ENCODE measurements around the gene TEAD2. TPM values are rescaled to one million over a fixed set of nuclear protein-coding genes. Genes with fewer than 3 reads are reported as not detected.

Gene TEAD2
- total RNA-seq = not detected

DNA sequence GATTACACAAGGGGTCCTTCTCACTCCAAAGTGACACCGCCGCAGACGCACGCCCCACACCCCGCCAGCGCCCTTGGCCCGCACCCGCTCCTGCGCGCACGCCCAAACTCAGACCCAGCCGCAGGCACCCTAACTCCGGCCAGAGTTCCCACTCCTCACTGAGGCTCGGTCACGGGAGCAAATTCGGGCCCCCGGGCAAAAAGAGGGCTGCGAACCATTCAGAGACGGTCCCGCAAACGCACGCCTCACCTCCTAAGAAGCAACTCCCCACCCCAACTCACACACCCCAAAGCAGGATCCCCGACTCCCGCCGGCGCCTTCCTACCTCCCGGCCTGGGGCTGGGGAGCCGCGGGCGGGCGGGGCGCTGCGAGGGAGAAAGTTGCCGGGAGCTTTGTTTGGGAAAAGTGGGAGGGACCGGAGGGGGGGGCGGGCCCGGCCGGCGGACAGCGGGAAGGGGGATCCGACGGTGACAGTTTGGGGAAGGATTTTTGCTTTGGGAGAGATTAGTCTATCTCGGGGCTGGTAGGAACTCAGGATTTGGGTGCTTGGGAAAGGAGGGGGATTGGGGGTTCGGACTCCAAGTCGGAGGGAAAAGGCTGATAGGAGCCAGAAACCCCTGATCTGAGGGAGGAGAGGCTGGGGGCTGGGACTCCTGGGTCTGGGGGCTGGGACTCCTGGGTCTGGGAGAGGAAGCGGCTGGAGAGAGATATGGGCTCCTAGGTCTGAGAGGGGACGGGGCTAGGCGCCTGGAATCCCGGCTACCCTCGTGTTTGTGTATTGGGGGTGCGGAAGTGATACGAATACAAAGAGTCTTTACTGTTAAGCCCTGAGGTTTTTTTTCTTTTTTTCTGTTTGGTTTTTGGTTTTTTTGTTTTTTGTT is at the start of gene TEAD2:
TEAD2 (minus strand) TSS at position 369 of the 881 bp plus-strand sequence. CDS start 2,341 bp downstream, outside the sequence.
- no peak for DNase-seq

GRCh38 chr19:49411681-49412326 is 49.6 kb upstream of the TEAD2 start:
- no peak for DNase-seq
- Mint-ChIP-seq H3K27me3 (no peaks in the 10 kb centered on the region), H3K9me3 (no peaks in the 10 kb centered on the region), H3K4me1 (ENCODE audit: low read depth) (peaks cover 50% of the 10 kb centered on the region), H3K36me3 (no peaks in the 10 kb centered on the region), H3K27ac (no peak overlapping the region), H3K4me3 (no peak overlapping the region)
- POLR2A ChIA-PET = no interaction called here
- intact Hi-C loops (cut with micrococcal nuclease) = no loop called here
- CTCF ChIA-PET = interaction anchor here (0.9 to 1.4 kb wide), 2 partner anchors 10 to 110 kb away, joined by 3 to 4 read pairs; no protein-coding TSS in a partner anchor

More for the DNA sequence above, at the start of gene TEAD2:
- Mint-ChIP-seq H3K4me1 (ENCODE audit: low read depth) (peaks cover 4% of the 10 kb centered on the region), H3K27me3 (peaks cover 14% of the 10 kb centered on the region), H3K4me3 (peak within 1 kb of the TSS; percentile 27), H3K36me3 (no peaks in the 10 kb centered on the region), H3K27ac (no peak within 1 kb of the TSS), H3K9me3 (no peaks in the 10 kb centered on the region)
- intact Hi-C loops (cut with micrococcal nuclease) = loop anchor here (2.0 kb wide), 1 partner anchor 27 kb away; the partner anchor contains the start of gene CD37
- CTCF ChIA-PET = no interaction called here
- POLR2A ChIA-PET = interaction anchor here (1.1 kb wide), 1 partner anchor 29 kb away, joined by 3 read pairs; no protein-coding TSS in a partner anchor

DNA sequence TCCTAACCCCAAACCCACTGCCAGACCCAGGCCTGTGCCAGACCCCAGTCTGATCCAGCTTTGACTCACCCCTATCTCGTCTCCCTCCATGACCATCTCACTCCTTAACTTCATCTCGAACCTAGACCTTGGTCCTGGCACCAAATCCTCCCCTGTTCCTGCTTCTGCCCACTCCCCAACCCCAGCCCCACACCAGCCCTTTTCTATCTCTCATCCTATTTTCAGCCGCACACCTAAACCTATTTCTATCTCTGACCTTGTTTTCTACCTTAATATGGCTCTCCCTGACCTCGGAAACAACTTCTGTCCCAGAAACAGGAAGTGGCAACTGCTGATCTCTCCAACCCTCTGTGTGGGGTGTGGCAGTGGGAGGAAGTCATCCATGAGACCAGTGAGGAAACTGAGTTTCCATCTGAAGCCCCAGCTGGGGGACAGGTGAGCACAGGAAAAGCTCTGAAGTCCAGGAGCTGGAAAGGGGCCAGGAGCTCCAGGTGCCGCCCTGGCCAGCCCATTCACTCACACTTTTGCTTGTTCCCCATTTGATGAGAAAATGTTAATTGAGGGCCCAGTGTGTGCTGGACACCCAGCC is 47.3 kb upstream of the TEAD2 start:
- ChIA-PET POLR2A (interaction anchor here (0.5 to 0.8 kb wide), 2 partner anchors 13 to 45 kb away, joined by 3 read pairs; no protein-coding TSS in a partner anchor), CTCF (interaction anchor here (1.1 to 1.5 kb wide), 4 partner anchors 14 to 66 kb away, joined by 3 to 8 read pairs (median 4); no protein-coding TSS in a partner anchor)
- no peaks in the 10 kb centered on the region for H3K36me3 Mint-ChIP-seq
- H3K27ac Mint-ChIP-seq = peak overlapping the region; percentile 57
- intact Hi-C loops (cut with micrococcal nuclease) = no loop called here
- H3K4me3 Mint-ChIP-seq = peak overlapping the region; percentile 44
- no peaks in the 10 kb centered on the region for H3K27me3 Mint-ChIP-seq
- peaks cover 47% of the 10 kb centered on the region for H3K4me1 Mint-ChIP-seq (ENCODE audit: low read depth)
- DNase-seq = peak; percentile 43
- no peaks in the 10 kb centered on the region for H3K9me3 Mint-ChIP-seq

DNA sequence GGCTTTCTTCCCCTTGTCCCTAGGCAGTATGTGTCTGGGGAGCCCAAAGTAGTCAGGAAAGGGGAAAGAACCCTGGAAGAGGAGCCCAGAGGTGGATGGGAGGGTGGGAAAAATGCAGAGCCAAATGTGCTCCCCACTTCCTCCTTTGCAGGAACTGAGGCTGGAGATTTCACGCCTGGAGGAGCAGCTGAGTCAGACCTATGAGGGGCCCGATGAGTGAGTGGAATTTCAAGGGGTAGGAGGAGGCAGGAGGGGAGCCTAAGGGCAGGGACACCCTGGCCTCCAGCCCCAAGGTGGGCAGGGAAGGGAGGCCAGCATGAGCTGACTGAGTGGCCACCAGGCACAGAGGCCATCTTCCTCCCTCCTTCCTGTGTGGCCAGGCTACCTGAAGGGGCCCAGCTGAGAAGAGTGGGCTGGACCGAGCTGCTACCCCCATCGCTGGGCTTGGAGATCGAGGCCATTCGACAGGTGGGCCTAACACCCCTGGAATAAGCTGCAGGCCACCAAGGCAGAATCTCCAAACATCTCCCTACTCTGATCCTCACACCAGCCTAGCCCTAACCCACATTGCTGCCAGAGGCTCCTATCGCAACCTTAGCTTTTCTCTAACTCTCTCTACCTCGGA is 46.7 kb upstream of the TEAD2 start:
- H3K9me3 Mint-ChIP-seq = no peaks in the 10 kb centered on the region
- no peaks in the 10 kb centered on the region for H3K27me3 Mint-ChIP-seq
- peak overlapping the region; percentile 44 for H3K4me3 Mint-ChIP-seq
- DNase-seq = no peak
- H3K4me1 Mint-ChIP-seq (ENCODE audit: low read depth) = peaks cover 47% of the 10 kb centered on the region
- CTCF ChIA-PET = interaction anchor here (1.1 to 1.5 kb wide), 3 partner anchors 15 to 18 kb away, joined by 3 to 8 read pairs (median 5); no protein-coding TSS in a partner anchor
- H3K27ac Mint-ChIP-seq = peak overlapping the region; percentile 57
- POLR2A ChIA-PET = interaction anchor here (0.8 kb wide), 1 partner anchor 13 kb away, joined by 3 read pairs; no protein-coding TSS in a partner anchor
- intact Hi-C loops (cut with micrococcal nuclease) = no loop called here
- H3K36me3 Mint-ChIP-seq = no peaks in the 10 kb centered on the region

- H3K9me3 Mint-ChIP-seq = no peaks in the 10 kb centered on the region
- no peaks in the 10 kb centered on the region for H3K36me3 Mint-ChIP-seq
- POLR2A ChIA-PET = no interaction called here
- no peak overlapping the region for H3K4me3 Mint-ChIP-seq
- CTCF ChIA-PET = interaction anchor here (1.4 to 2.0 kb wide), 2 partner anchors 16 to 66 kb away, joined by 3 to 17 read pairs; no protein-coding TSS in a partner anchor
- no peak for DNase-seq
- H3K27ac Mint-ChIP-seq = no peak overlapping the region
- no peaks in the 10 kb centered on the region for H3K27me3 Mint-ChIP-seq
- intact Hi-C loops (cut with micrococcal nuclease) = no loop called here
- H3K4me1 Mint-ChIP-seq (ENCODE audit: low read depth) = peaks cover 47% of the 10 kb centered on the region
Observed at GRCh38 chr19:49407482-49408015, 45.3 kb upstream of the TEAD2 start.

- no peak for DNase-seq
- no peaks in the 10 kb centered on the region for H3K36me3 Mint-ChIP-seq
- H3K4me1 Mint-ChIP-seq (ENCODE audit: low read depth) = peaks cover 45% of the 10 kb centered on the region
- ChIA-PET POLR2A (no interaction called here), CTCF (interaction anchor here (0.7 to 2.0 kb wide), 3 partner anchors 9 to 66 kb away, joined by 3 to 17 read pairs (median 3); no protein-coding TSS in a partner anchor)
- H3K27ac Mint-ChIP-seq = no peak overlapping the region
- intact Hi-C loops (cut with micrococcal nuclease) = no loop called here
- no peak overlapping the region for H3K4me3 Mint-ChIP-seq
- H3K27me3 Mint-ChIP-seq = no peaks in the 10 kb centered on the region
- no peaks in the 10 kb centered on the region for H3K9me3 Mint-ChIP-seq
Observed at GRCh38 chr19:49407079-49407478, 44.9 kb upstream of the TEAD2 start.

- H3K4me1 Mint-ChIP-seq (ENCODE audit: low read depth) = peaks cover 18% of the 10 kb centered on the region
- H3K27ac Mint-ChIP-seq = no peak overlapping the region
- ChIA-PET POLR2A (no interaction called here), CTCF (interaction anchor here (1.6 kb wide), 1 partner anchor 11 kb away, joined by 4 read pairs; no protein-coding TSS in a partner anchor)
- H3K4me3 Mint-ChIP-seq = no peak overlapping the region
- H3K36me3 Mint-ChIP-seq = no peaks in the 10 kb centered on the region
- no peak for DNase-seq
- no peaks in the 10 kb centered on the region for H3K9me3 Mint-ChIP-seq
- intact Hi-C loops (cut with micrococcal nuclease) = no loop called here
- H3K27me3 Mint-ChIP-seq = no peaks in the 10 kb centered on the region
Observed at GRCh38 chr19:49403404-49404187, 41.4 kb upstream of the TEAD2 start.

- H3K9me3 Mint-ChIP-seq = no peaks in the 10 kb centered on the region
- intact Hi-C loops (cut with micrococcal nuclease) = no loop called here
- POLR2A ChIA-PET = no interaction called here
- peaks cover 11% of the 10 kb centered on the region for H3K4me1 Mint-ChIP-seq (ENCODE audit: low read depth)
- DNase-seq = no peak
- H3K27ac Mint-ChIP-seq = no peak overlapping the region
- H3K27me3 Mint-ChIP-seq = no peaks in the 10 kb centered on the region
- CTCF ChIA-PET = no interaction called here
- no peak overlapping the region for H3K4me3 Mint-ChIP-seq
- no peaks in the 10 kb centered on the region for H3K36me3 Mint-ChIP-seq
Observed at GRCh38 chr19:49400029-49400428, 37.8 kb upstream of the TEAD2 start.

GRCh38 chr19:49398931-49399330 is 36.7 kb upstream of the TEAD2 start:
- no peak for DNase-seq
- CTCF ChIA-PET = no interaction called here
- POLR2A ChIA-PET = no interaction called here
- H3K4me3 Mint-ChIP-seq = no peak overlapping the region
- intact Hi-C loops (cut with micrococcal nuclease) = no loop called here
- no peak overlapping the region for H3K27ac Mint-ChIP-seq
- no peaks in the 10 kb centered on the region for H3K27me3 Mint-ChIP-seq
- peaks cover 11% of the 10 kb centered on the region for H3K4me1 Mint-ChIP-seq (ENCODE audit: low read depth)
- H3K9me3 Mint-ChIP-seq = no peaks in the 10 kb centered on the region
- no peaks in the 10 kb centered on the region for H3K36me3 Mint-ChIP-seq

DNA sequence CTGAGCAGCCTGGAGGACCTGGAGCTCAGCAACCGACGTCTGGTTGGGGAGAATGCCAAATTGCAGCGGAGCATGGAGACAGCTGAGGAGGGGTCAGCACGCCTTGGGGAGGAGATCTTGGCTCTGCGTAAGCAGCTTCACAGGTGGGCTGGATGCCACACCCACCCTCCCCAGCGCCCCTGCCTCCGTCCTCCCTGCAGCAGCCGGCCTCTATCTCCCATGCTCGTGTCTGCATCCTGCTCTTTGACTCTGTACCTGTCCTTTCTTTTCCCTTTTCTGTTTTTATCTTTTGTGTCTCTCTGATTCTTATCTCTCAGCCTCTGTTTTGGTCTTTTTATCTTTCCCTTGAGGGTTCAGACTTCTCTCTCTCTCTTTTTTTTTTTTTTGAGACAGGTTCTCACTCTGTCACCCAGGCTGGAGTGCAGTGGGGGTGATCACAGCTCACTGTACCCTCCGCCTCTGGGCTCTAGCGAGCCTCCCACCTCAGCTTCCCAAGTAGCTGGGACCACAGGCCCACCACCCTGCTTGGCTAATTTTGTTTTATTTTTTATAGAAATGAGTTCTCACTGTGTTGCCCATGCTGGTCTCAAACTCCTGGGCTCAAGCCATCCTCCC is 35.9 kb upstream of the TEAD2 start:
- no peak overlapping the region for H3K27ac Mint-ChIP-seq
- CTCF ChIA-PET = no interaction called here
- peaks cover 11% of the 10 kb centered on the region for H3K4me1 Mint-ChIP-seq (ENCODE audit: low read depth)
- POLR2A ChIA-PET = no interaction called here
- intact Hi-C loops (cut with micrococcal nuclease) = no loop called here
- H3K27me3 Mint-ChIP-seq = no peaks in the 10 kb centered on the region
- DNase-seq = no peak
- H3K9me3 Mint-ChIP-seq = no peaks in the 10 kb centered on the region
- no peak overlapping the region for H3K4me3 Mint-ChIP-seq
- no peaks in the 10 kb centered on the region for H3K36me3 Mint-ChIP-seq
